ENCODE data around the gene PRKAG1. TPM values are rescaled to one million over a fixed set of nuclear protein-coding genes. Genes with fewer than 3 reads are reported as not detected.

Gene PRKAG1
- total RNA-seq, 1 donor from 2014 or later: 47.1 TPM

- peak overlapping the region; percentile 82 for H3K4me2 ChIP-seq (ENCODE audit: low read length)
- peak overlapping the region; percentile 23 for H2AFZ ChIP-seq (ENCODE audit: low read depth, low read length)
- Mint-ChIP-seq H3K4me3 (ENCODE audit: unreplicated experiment) (peak overlapping the region; percentile 20), H3K27me3 (ENCODE audit: low read depth, unreplicated experiment) (peaks cover 38% of the 10 kb centered on the region), H3K27ac (ENCODE audit: unreplicated experiment) (peak overlapping the region; percentile 53), H3K9me3 (ENCODE audit: unreplicated experiment) (peaks cover 1% of the 10 kb centered on the region), H3K36me3 (ENCODE audit: low read depth, unreplicated experiment) (peaks cover 14% of the 10 kb centered on the region), H3K4me1 (ENCODE audit: low read depth, unreplicated experiment) (peaks cover 8% of the 10 kb centered on the region)
- peaks cover 44% of the 10 kb centered on the region for H3K4me1 ChIP-seq (ENCODE audit: insufficient read depth, low read length)
- H3K4me3 ChIP-seq (ENCODE audit: insufficient read depth, low read depth, low read length): peak overlapping the region; percentile 33
- FAIRE-seq: no peak
- no peak for TF ChIP-seq CTCF (IDR thresholded peaks at IDR 0.05; ENCODE audit: insufficient read depth, low read depth, low read length)
- no peak for TF ChIP-seq EZH2 (IDR thresholded peaks at IDR 0.05; ENCODE audit: insufficient read depth, low read length)
- H3K79me2 ChIP-seq (ENCODE audit: insufficient read depth, low read length): no peaks in the 10 kb centered on the region
- H4K20me1 ChIP-seq (ENCODE audit: insufficient read depth, low read length): peaks cover 24% of the 10 kb centered on the region
- H3K9ac ChIP-seq (ENCODE audit: low read length): peak overlapping the region; percentile 9
- no peaks in the 10 kb centered on the region for H3K9me3 ChIP-seq (ENCODE audit: insufficient read depth, low read depth, low read length)
- no peak overlapping the region for H3K27ac ChIP-seq (ENCODE audit: low read depth, low read length)
- peaks cover 18% of the 10 kb centered on the region for H3K36me3 ChIP-seq (ENCODE audit: insufficient read depth, low read length)
- DNase-seq (ENCODE audit: low read depth): no peak
- H3K27me3 ChIP-seq (ENCODE audit: insufficient read depth, low read length): peaks cover 24% of the 10 kb centered on the region
Measured at GRCh38 chr12:48998497-48999353, 19.9 kb downstream of the PRKAG1 start.

DNA sequence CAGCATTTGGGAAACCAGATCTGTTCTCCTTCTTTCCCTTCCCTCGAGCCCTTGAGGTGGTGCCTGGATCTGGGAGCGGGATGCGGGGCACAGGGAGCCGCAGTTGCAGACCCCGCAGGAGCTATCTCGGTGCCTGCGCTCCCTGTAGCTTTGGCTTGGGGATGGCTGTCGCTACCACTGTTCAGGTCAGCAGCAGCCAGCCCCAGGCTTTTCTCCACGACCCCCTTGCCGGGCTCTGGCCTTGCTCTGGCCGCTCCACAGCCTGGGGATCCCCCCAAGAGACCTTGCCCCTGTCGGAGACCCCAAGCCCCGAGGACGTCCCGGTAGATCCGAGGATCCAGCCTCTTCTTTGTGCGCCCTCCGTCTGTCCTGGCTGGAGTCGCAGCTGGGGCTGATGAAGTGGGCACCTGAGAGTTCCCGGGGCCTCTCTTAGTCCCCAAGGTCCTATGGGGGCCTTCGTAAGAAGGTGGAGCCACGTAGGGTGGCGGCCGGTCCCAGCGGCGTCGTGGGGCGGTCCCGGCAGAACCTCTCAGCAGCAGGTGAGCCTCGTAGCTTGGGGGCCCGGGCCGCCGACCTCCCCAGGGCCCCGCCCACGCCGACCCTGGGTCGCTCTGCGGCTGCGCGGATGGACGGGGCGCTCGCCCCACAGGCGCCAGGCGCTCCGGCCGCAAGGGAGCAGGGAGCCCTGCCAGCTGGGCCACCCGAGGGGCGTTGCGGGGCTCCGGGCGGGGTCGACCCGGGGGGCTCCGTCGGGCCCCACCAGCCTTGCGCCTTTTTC is 20.7 kb downstream of the PRKAG1 start:
- peaks cover 1% of the 10 kb centered on the region for H3K9me3 Mint-ChIP-seq (ENCODE audit: unreplicated experiment)
- no peak overlapping the region for H3K4me3 Mint-ChIP-seq (ENCODE audit: unreplicated experiment)
- H3K27me3 Mint-ChIP-seq (ENCODE audit: low read depth, unreplicated experiment): peaks cover 40% of the 10 kb centered on the region

More for the DNA sequence above, 20.7 kb downstream of the PRKAG1 start:
- H3K36me3 ChIP-seq (ENCODE audit: insufficient read depth, low read length): peaks cover 10% of the 10 kb centered on the region
- peaks cover 11% of the 10 kb centered on the region for H3K36me3 Mint-ChIP-seq (ENCODE audit: low read depth, unreplicated experiment)
- peak overlapping the region; percentile 33 for H3K4me3 ChIP-seq (ENCODE audit: insufficient read depth, low read depth, low read length)
- TF ChIP-seq EZH2 (IDR thresholded peaks at IDR 0.05; ENCODE audit: insufficient read depth, low read length) (peak; percentile 92), CTCF (IDR thresholded peaks at IDR 0.05; ENCODE audit: insufficient read depth, low read depth, low read length) (no peak)
- no peak overlapping the region for H3K27ac ChIP-seq (ENCODE audit: low read depth, low read length)
- H3K79me2 ChIP-seq (ENCODE audit: insufficient read depth, low read length): no peaks in the 10 kb centered on the region
- H3K27ac Mint-ChIP-seq (ENCODE audit: unreplicated experiment): no peak overlapping the region
- H3K4me1 Mint-ChIP-seq (ENCODE audit: low read depth, unreplicated experiment): peaks cover 10% of the 10 kb centered on the region
- H3K9ac ChIP-seq (ENCODE audit: low read length): no peak overlapping the region
- H2AFZ ChIP-seq (ENCODE audit: low read depth, low read length): peak overlapping the region; percentile 23
- peaks cover 44% of the 10 kb centered on the region for H3K4me1 ChIP-seq (ENCODE audit: insufficient read depth, low read length)
- H3K4me2 ChIP-seq (ENCODE audit: low read length): peak overlapping the region; percentile 82
- peaks cover 27% of the 10 kb centered on the region for H3K27me3 ChIP-seq (ENCODE audit: insufficient read depth, low read length)
- DNase-seq (ENCODE audit: low read depth) (no peak), FAIRE-seq (no peak)
- peaks cover 24% of the 10 kb centered on the region for H4K20me1 ChIP-seq (ENCODE audit: insufficient read depth, low read length)
- H3K9me3 ChIP-seq (ENCODE audit: insufficient read depth, low read depth, low read length): no peaks in the 10 kb centered on the region

Measured in astrocyte (in vitro differentiated cells and primary cell).